ENCODE measurements around the gene HCN3. TPM values are rescaled to one million over a fixed set of nuclear protein-coding genes. Genes with fewer than 3 reads are reported as not detected.
A peak's percentile ranks its signal among the peaks of the same experiment; 100 is the strongest.

Gene HCN3
- total and polyA plus RNA-seq, 2 of the 8 experiments (the other 6 are each of a cell fraction or from before 2014, with no cell fraction given) = 6.4 to 7.3 TPM

- H3K9me3 ChIP-seq (ENCODE audit: insufficient read depth in 2 of 2, low read depth in 1 of 2, low read length in 1 of 2) = no peaks in the 10 kb centered on the region
- H3K23me2 ChIP-seq (ENCODE audit: low read depth, low read length) = peaks cover 16% of the 10 kb centered on the region; the same call in 1 of the 2 replicates
- peak overlapping the region; percentile 95 for H4K5ac ChIP-seq (ENCODE audit: insufficient read length, low read depth, low read length)
- peak overlapping the region; percentile 78; the same call in 1 of the 2 replicates for H3K18ac ChIP-seq (ENCODE audit: extremely low read depth, low read length)
- WGBS, 2 experiments (ENCODE audit: extremely low coverage in 1 of 2, insufficient coverage in 1 of 2, insufficient read length in 1 of 2, insufficient replicate concordance in 2 of 2, low coverage in 1 of 2, low lambda C conversion rate in 2 of 2, missing lambda C conversion rate in 1 of 2) = 0% methylated on average over 29 of the region's 44 CpGs; no CpG with 5 or more reads in 1 of the 2 experiments
- peak overlapping the region; percentile 97; the same call in 1 of the 2 replicates for H2BK15ac ChIP-seq (ENCODE audit: low read length)
- H2BK20ac ChIP-seq (ENCODE audit: low read length) = no peak overlapping the region
- H3K4me3 ChIP-seq (ENCODE audit: extremely low read depth in 1 of 4, insufficient read depth in 2 of 4, low read depth in 3 of 4, low read length in 4 of 4) = peak overlapping the region; percentile 82 to 95 (median 90)
- H2BK12ac ChIP-seq (ENCODE audit: low read depth, low read length) = 0 out of 2 replicates have a peak overlapping the region, but pooled peaks have one; percentile 39
- peak overlapping the region; percentile 39 to 68 (median 66); a peak in 6 of 7 replicates for H3K9ac ChIP-seq (replicated peaks in 1 of 4; ENCODE audit: extremely low read depth in 1 of 4, low read depth in 3 of 4, low read length in 3 of 4)
- H3K56ac ChIP-seq (replicated peaks; ENCODE audit: insufficient read length, low read depth, low read length) = peak overlapping the region; percentile 90
- peaks cover 4% of the 10 kb centered on the region for H3K79me1 ChIP-seq (ENCODE audit: low read depth, low read length)
- H3K36me3 ChIP-seq (ENCODE audit: control insufficient read depth in 2 of 4, insufficient read depth in 4 of 4, low read length in 3 of 4) = peaks cover 0 to 23% (median 5%) of the 10 kb centered on the region in 4 experiments; a peak in 4 of 8 replicates
- FAIRE-seq = no peak
- H4K20me1 ChIP-seq (replicated peaks in 1 of 2; ENCODE audit: control insufficient read depth in 1 of 2, insufficient read depth in 2 of 2, low read length in 2 of 2) = peaks cover 8 to 11% of the 10 kb centered on the region in 2 experiments
- H2BK5ac ChIP-seq (ENCODE audit: low read depth, low read length) = peak overlapping the region; percentile 83; the same call in 1 of the 2 replicates
- H4K91ac ChIP-seq (replicated peaks; ENCODE audit: insufficient read length, low read length) = peak overlapping the region; percentile 79
- no peak overlapping the region for H2AK5ac ChIP-seq (ENCODE audit: low read depth, low read length)
- no peak overlapping the region for H3K14ac ChIP-seq (ENCODE audit: insufficient read length)
- no peak overlapping the region for H2BK120ac ChIP-seq (replicated peaks; ENCODE audit: low read depth, low read length)
- H3K27me3 ChIP-seq (replicated peaks in 1 of 4; ENCODE audit: control insufficient read depth in 3 of 4, extremely low read depth in 1 of 4, insufficient read depth in 3 of 4, low read length in 3 of 4) = peaks cover 0 to 5% (median 3%) of the 10 kb centered on the region in 4 experiments; a peak in 4 of 7 replicates
- POLR2A ChIA-PET (ENCODE audit: partially characterized antibody) = interaction anchor here (0.8 to 2.2 kb wide), 13 partner anchors 9 to 358 kb away, joined by 3 to 11 read pairs (median 5); partner anchors contain the start of genes CLK2, ENTREP3, FDPS and MTX1
- H3K4me1 ChIP-seq (replicated peaks in 1 of 4; ENCODE audit: control insufficient read depth in 3 of 4, insufficient read depth in 4 of 4, low read length in 3 of 4) = peaks cover 8 to 26% (median 14%) of the 10 kb centered on the region in 4 experiments; a peak in 6 of 7 replicates
- H2AFZ ChIP-seq (ENCODE audit: low read length) = peak overlapping the region; percentile 68; the same call in 1 of the 2 replicates
- H3K27ac ChIP-seq (ENCODE audit: low read depth, low read length) = peak overlapping the region; percentile 67; the same call in 1 of the 2 replicates
- H3K79me2 ChIP-seq (ENCODE audit: control insufficient read depth in 1 of 2, insufficient read depth in 2 of 2, low read length in 2 of 2) = peaks cover 0 to 4% of the 10 kb centered on the region in 2 experiments; a peak in 1 of 4 replicates
- peak overlapping the region; percentile 73 to 97 for H3K4me2 ChIP-seq (ENCODE audit: insufficient read depth in 1 of 2, low read depth in 2 of 2, low read length in 2 of 2)
- H3K4ac ChIP-seq (replicated peaks; ENCODE audit: insufficient read length, low read depth, low read length) = peak overlapping the region; percentile 66
- H3K23ac ChIP-seq (ENCODE audit: insufficient read length) = no peak overlapping the region
- H4K8ac ChIP-seq (ENCODE audit: extremely low read depth, insufficient read depth, low read length) = peak overlapping the region; percentile 86
- DNase-seq (ENCODE audit: low read depth in 1 of 2, low spot score in 2 of 2) = peak; percentile 77 to 93
- CTCF ChIA-PET (ENCODE audit: partially characterized antibody) = interaction anchor here (0.6 to 15.0 kb wide), 13 partner anchors 12 to 97 kb away, joined by 3 to 227 read pairs (median 7); partner anchors contain the start of genes CLK2, ENTREP3 and PKLR
- no peak for TF ChIP-seq RFX5 (IDR thresholded peaks at IDR 0.05; ENCODE audit: borderline replicate concordance, low read depth, low read length)
- TF ChIP-seq ASH2L (IDR thresholded peaks at IDR 0.05; ENCODE audit: low read length) = peak; percentile 76
- TF ChIP-seq ATF3 (IDR thresholded peaks at IDR 0.05; ENCODE audit: insufficient read depth, low read depth, low read length) = peak; percentile 88
- TF ChIP-seq TCF12 (IDR thresholded peaks at IDR 0.05; ENCODE audit: low read depth, low read length) = no peak
- TF ChIP-seq CBX5 (IDR thresholded peaks at IDR 0.05; ENCODE audit: low read depth, low read length) = no peak
- TF ChIP-seq BACH1 (IDR thresholded peaks at IDR 0.05; ENCODE audit: low read length) = 0 out of 2 replicates have a peak, but pooled peaks have one; percentile 31
- no peak for TF ChIP-seq CHD1 (IDR thresholded peaks at IDR 0.05; ENCODE audit: low read depth, low read length)
- TF ChIP-seq CBX8 (IDR thresholded peaks at IDR 0.05; ENCODE audit: borderline replicate concordance, low read depth, low read length) = no peak
- no peak for TF ChIP-seq CTBP2 (IDR thresholded peaks at IDR 0.05; ENCODE audit: borderline replicate concordance, insufficient read depth, insufficient read length, low read length)
Measured at GRCh38 chr1:155324037-155324716, 46.9 kb downstream of the HCN3 start.

Data from H1 (cell line).